Activated CD8-positive, alpha-beta T cell treated with anti-CD3 and anti-CD28 coated beads, Interleukin-2, amount 10 ng/mL, durations not matched to agents 7 days and 5 days (primary cell): ENCODE results near the gene VEPH1. TPM values are rescaled to one million over a fixed set of nuclear protein-coding genes. Genes with fewer than 3 reads are reported as not detected.

Source experiments
- ATAC-seq: fragments of 150-1000 bp; cut with Tn5 transposase; one replicate; pipeline ENCODE4 v1.10.0; 2021; ENCODE audit warnings: moderate library complexity
- CTCF ChIA-PET: fragments of 350-600 bp; sonication (Branson Sonifier 250); formaldehyde crosslinking; loops from one replicate; lab custom pipeline; 2021; ENCODE audit warnings: antibody characterized with exemption; lab: Charles Lee
- POLR2A ChIA-PET: fragments of 350-600 bp; sonication (Branson Sonifier 250); formaldehyde crosslinking; loops from one replicate; lab custom pipeline; 2021; ENCODE audit warnings: antibody characterized with exemption; lab: Charles Lee
- DNase-seq: peaks from one replicate; pipeline ENCODE4 v3.0.0-alpha.2; 2020
- H3K27ac Mint-ChIP-seq: one replicate; pipeline ENCODE4 v1.8.0; 2021; ENCODE audit warnings: mild to moderate bottlenecking, mixed read lengths
- H3K27me3 Mint-ChIP-seq: one replicate; pipeline ENCODE4 v1.8.0; 2021; ENCODE audit warnings: low read depth, mixed read lengths
- H3K36me3 Mint-ChIP-seq: one replicate; pipeline ENCODE4 v1.8.0; 2021; ENCODE audit warnings: low read depth, mixed read lengths
- H3K4me1 Mint-ChIP-seq: one replicate; pipeline ENCODE4 v1.8.0; 2021; ENCODE audit warnings: low read depth, mixed read lengths
- H3K4me3 Mint-ChIP-seq: one replicate; pipeline ENCODE4 v1.8.0; 2021; ENCODE audit warnings: mild to moderate bottlenecking, mixed read lengths
- H3K9me3 Mint-ChIP-seq: one replicate; pipeline ENCODE4 v1.8.0; 2022; ENCODE audit warnings: mixed read lengths; ENCODE audit not compliant: insufficient read depth
- total RNA-seq, 2 experiments: library from RNA; stranded (reverse); gene quantifications; one replicate each; pipeline ENCODE4 v1.2.3, GENCODE V29; 2021

The VEPH1 gene
- total RNA-seq, 2 experiments from 2014 or later: not detected

DNA sequence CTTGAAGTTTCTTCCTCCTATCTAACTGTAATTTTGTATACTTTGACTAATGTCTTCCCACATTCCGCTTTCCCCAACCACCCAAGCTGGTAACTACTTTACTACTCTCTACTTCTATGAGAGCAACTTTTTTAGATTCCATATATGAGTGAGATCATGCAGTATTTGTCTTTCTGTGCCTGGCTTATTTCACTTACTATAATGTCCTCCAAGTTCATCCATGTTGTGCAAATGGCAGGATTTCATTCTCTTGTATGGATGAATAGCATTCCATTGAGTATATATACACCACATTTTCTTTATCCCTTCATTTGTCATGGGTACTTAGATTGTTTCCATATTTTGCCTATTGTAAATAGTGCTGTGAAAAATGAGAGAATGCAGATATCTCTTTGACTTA is 264.8 kb downstream of the VEPH1 start:
- Mint-ChIP-seq H3K9me3 (no peaks in the 10 kb centered on the region), H3K4me1 (peaks cover 4% of the 10 kb centered on the region), H3K27ac (no peak overlapping the region), H3K4me3 (no peak overlapping the region), H3K27me3 (no peaks in the 10 kb centered on the region), H3K36me3 (no peaks in the 10 kb centered on the region)
- ATAC-seq (no peak), DNase-seq (no peak)
- POLR2A ChIA-PET: interaction anchor here (3.4 kb wide), 1 partner anchor 78 kb away, joined by 19 read pairs; the partner anchor contains the start of gene CCNL1
- CTCF ChIA-PET: interaction anchor here (0.7 to 3.1 kb wide), 6 partner anchors 11 to 101 kb away, joined by 3 to 9 read pairs (median 4); no protein-coding TSS in a partner anchor

DNA sequence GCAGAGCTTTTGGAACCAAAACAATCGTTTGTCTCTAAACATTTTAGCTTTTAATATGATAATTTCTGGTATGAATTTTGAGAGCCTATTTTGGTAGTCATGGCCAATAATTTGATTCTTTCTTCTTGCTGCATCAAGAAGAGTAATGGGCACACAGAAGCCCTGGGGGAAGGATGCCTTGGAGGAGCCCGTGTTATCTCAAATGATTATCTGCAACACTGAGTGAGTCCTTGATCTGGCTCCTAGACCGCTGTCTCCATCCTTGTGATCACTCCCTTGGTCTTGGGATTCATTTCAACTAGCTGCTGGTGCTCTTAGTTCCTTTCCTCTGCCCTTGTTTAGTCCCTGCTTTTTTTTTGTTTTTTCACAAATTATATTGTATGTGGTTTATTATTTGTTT is 265.3 kb downstream of the VEPH1 start:
- ATAC-seq (no peak), DNase-seq (no peak)
- peaks cover 4% of the 10 kb centered on the region for H3K4me1 Mint-ChIP-seq
- H3K9me3 Mint-ChIP-seq: no peaks in the 10 kb centered on the region
- CTCF ChIA-PET: interaction anchor here (0.7 to 3.1 kb wide), 8 partner anchors 9 to 100 kb away, joined by 3 to 9 read pairs (median 4); no protein-coding TSS in a partner anchor
- H3K36me3 Mint-ChIP-seq: no peaks in the 10 kb centered on the region
- H3K27me3 Mint-ChIP-seq: no peaks in the 10 kb centered on the region
- POLR2A ChIA-PET: interaction anchor here (1.0 to 1.3 kb wide), 2 partner anchors 63 to 77 kb away, joined by 3 to 5 read pairs; no protein-coding TSS in a partner anchor
- H3K4me3 Mint-ChIP-seq: no peak overlapping the region
- no peak overlapping the region for H3K27ac Mint-ChIP-seq

DNA sequence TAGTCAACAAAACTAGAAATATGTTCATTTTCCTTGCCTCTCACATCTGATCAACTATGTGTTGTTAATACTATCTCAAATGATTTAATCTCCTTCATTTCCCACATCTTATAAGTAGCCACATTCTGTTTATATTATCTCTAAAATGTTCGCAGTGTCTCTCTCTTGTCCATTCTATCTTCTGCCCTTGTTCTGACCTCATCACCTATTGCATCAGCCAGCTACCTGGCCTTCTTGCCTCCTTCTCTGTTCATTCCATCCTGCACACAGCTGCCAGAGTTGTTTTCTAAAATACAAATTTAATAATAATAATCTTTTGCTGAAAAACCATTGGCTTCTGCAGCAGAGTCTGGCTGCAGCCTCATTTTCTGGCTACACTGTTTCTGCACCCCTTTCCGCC is 267.9 kb downstream of the VEPH1 start:
- ATAC-seq (no peak), DNase-seq (no peak)
- no peak overlapping the region for H3K4me3 Mint-ChIP-seq
- CTCF ChIA-PET: no interaction called here
- H3K27me3 Mint-ChIP-seq: no peaks in the 10 kb centered on the region
- H3K27ac Mint-ChIP-seq: no peak overlapping the region
- peaks cover 4% of the 10 kb centered on the region for H3K4me1 Mint-ChIP-seq
- POLR2A ChIA-PET: no interaction called here
- no peaks in the 10 kb centered on the region for H3K36me3 Mint-ChIP-seq
- no peaks in the 10 kb centered on the region for H3K9me3 Mint-ChIP-seq

DNA sequence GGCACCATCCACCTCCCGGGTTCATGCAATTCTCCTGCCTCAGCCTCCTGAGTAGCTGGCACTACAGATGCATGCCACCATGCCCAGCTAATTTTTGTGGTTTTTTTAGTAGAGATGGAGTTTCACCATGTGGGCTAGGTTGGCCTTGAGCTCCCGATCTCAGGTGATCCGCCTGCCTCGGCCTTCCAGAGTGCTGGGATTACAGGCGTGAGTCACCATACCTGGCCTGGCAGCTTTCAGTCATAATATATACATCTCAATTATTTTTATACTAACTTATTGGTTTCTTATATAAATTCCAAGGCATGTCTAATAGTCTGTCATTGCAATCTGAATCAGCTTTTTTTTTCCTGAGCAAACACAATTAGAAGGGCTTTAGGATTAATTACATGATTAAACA is 269.3 kb downstream of the VEPH1 start:
- ChIA-PET POLR2A (interaction anchor here (3.0 kb wide), 1 partner anchor 74 kb away, joined by 13 read pairs; the partner anchor contains the start of gene CCNL1), CTCF (interaction anchor here (0.6 to 1.4 kb wide), 2 partner anchors 10 to 52 kb away, joined by 3 to 5 read pairs; no protein-coding TSS in a partner anchor)
- Mint-ChIP-seq H3K27me3 (no peaks in the 10 kb centered on the region), H3K4me1 (peaks cover under 1% of the 10 kb centered on the region), H3K9me3 (no peaks in the 10 kb centered on the region), H3K4me3 (no peak overlapping the region), H3K27ac (no peak overlapping the region), H3K36me3 (no peaks in the 10 kb centered on the region)
- ATAC-seq: no peak
- DNase-seq: no peak

DNA sequence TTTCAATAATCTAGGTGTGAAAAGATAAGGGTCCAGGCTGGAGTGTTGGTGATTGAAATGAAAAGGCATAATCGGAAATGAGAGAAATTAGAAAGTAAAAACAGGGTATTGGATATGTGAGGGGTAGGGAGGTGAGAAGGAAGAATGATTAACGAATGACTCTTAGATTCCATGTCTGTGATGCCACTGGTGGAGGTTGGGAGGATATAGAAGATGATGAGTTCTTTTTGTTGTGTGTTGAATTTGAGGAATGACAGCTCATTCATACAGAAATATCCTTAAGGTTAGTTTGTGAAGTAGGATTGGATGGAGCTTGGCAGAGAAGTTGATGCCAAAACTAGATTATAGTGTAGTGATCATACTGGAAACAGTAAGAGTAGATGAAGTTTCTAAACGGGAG is 271.1 kb downstream of the VEPH1 start:
- Mint-ChIP-seq H3K27me3 (no peaks in the 10 kb centered on the region), H3K9me3 (no peaks in the 10 kb centered on the region), H3K4me3 (no peak overlapping the region), H3K27ac (no peak overlapping the region), H3K4me1 (no peaks in the 10 kb centered on the region), H3K36me3 (no peaks in the 10 kb centered on the region)
- no peak for DNase-seq
- POLR2A ChIA-PET: interaction anchor here (3.0 kb wide), 1 partner anchor 72 kb away, joined by 13 read pairs; the partner anchor contains the start of gene CCNL1
- no peak for ATAC-seq
- CTCF ChIA-PET: interaction anchor here (1.2 kb wide), 1 partner anchor 95 kb away, joined by 3 read pairs; no protein-coding TSS in a partner anchor

DNA sequence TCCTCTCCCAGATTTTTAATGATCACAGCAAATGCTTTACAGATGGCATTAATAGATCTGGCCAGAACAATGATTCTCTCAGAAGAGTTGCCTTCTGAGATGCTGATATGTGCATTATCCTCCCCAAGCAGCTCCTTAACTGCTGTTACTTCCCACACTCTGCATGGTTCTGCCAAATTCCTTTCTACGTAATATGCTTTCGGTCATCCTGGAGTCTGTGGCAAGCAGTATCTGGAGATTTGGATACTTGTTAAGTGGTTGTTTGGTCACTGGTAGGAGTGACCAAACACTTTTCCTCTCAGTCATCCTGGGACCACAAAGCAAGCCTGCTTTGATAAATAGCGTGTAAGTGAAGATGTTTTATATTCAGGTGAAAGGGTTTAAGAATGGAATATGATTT is 272.1 kb downstream of the VEPH1 start:
- ATAC-seq (no peak), DNase-seq (no peak)
- Mint-ChIP-seq H3K27ac (no peak overlapping the region), H3K4me1 (peaks cover 7% of the 10 kb centered on the region), H3K9me3 (no peaks in the 10 kb centered on the region), H3K27me3 (no peaks in the 10 kb centered on the region), H3K36me3 (no peaks in the 10 kb centered on the region), H3K4me3 (no peak overlapping the region)
- ChIA-PET CTCF (interaction anchor here (1.6 kb wide), 1 partner anchor 9 kb away, joined by 4 read pairs; no protein-coding TSS in a partner anchor), POLR2A (no interaction called here)

DNA sequence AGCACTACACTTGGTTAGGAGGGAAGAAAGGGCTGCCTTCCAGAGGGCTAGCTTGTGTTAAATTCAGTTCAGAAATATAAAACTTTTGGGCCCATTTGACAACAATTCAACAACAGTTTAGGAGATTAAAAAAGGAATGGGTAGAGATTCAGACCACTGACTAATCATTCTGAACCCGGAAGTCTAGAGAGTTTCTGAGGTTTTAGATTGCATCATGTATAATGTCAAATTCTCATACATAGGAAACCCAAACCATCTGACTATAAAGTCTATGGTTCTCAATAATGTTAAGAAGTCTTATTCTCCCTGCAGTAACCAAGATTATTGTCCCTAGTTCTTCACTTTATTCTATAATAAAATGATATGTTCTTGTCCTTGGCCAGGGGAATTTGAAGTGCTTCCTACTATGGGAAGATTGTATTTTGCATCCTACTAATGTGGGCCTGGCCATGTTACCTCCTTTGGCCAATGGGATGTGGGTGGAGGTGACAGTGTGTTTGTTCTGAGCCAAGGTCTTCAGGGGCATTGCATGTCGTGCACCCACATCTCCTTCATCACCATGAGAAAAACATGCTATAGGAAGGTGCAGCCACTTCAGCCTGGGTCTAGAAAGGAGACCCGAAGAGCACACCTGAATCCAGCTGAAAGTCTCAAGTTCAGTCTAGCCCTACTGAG is 276.9 kb downstream of the VEPH1 start:
- H3K27ac Mint-ChIP-seq: peak overlapping the region; percentile 28
- POLR2A ChIA-PET: interaction anchor here (1.4 to 1.6 kb wide), 2 partner anchors 51 to 66 kb away, joined by 4 read pairs; no protein-coding TSS in a partner anchor
- H3K27me3 Mint-ChIP-seq: no peaks in the 10 kb centered on the region
- peak; percentile 60 for ATAC-seq
- H3K4me3 Mint-ChIP-seq: no peak overlapping the region
- CTCF ChIA-PET: interaction anchor here (1.3 kb wide), 1 partner anchor 12 kb away, joined by 4 read pairs; no protein-coding TSS in a partner anchor
- H3K36me3 Mint-ChIP-seq: no peaks in the 10 kb centered on the region
- no peak for DNase-seq
- H3K4me1 Mint-ChIP-seq: peaks cover 20% of the 10 kb centered on the region
- no peaks in the 10 kb centered on the region for H3K9me3 Mint-ChIP-seq

DNA sequence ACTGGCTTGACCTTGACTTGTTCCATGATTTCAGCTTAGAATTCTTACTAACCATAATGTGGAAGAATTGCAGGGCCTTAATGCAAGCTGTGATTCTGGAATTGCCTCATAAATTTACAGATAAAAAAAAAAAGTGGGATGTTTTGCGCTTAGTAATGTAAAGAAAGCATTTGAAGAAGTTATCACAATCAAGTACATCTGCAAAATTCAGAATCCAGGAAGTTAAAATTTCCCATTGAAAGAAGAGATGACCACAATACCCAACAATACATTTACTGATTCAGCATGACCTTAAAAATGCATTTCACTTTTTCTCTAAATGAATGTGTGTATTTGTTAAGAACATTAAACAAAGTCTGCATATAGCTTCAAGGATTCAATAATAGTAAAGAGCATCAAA is 278.2 kb downstream of the VEPH1 start:
- ATAC-seq (no peak), DNase-seq (no peak)
- Mint-ChIP-seq H3K4me1 (peaks cover 20% of the 10 kb centered on the region), H3K36me3 (no peaks in the 10 kb centered on the region), H3K27ac (no peak overlapping the region), H3K4me3 (no peak overlapping the region), H3K9me3 (no peaks in the 10 kb centered on the region), H3K27me3 (no peaks in the 10 kb centered on the region)
- POLR2A ChIA-PET: interaction anchor here (1.3 kb wide), 1 partner anchor 65 kb away, joined by 4 read pairs; the partner anchor contains the start of gene CCNL1
- CTCF ChIA-PET: interaction anchor here (2.0 kb wide), 1 partner anchor 9 kb away, joined by 5 read pairs; no protein-coding TSS in a partner anchor

DNA sequence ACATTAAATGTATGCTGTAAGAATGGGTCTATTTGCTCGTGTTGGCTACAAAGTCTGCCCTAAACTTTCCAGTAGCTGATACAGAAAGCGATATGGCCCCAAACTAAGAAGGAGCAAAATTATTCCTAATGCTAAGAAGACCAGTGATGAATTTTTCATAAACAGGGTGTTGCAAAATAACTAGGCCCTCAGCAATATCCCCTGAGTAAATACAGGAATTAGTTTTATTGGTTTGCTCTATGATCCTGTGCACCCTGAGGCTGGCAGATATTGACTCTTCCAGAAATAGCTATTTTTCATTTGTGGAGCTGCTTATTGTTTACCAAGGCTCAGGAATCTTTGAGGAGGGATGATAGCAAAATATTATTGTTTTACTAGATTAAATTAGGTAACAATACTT is 282.3 kb downstream of the VEPH1 start:
- ATAC-seq (no peak), DNase-seq (no peak)
- POLR2A ChIA-PET: no interaction called here
- CTCF ChIA-PET: interaction anchor here (1.1 kb wide), 1 partner anchor 17 kb away, joined by 3 read pairs; no protein-coding TSS in a partner anchor
- H3K36me3 Mint-ChIP-seq: no peaks in the 10 kb centered on the region
- H3K27me3 Mint-ChIP-seq: no peaks in the 10 kb centered on the region
- peaks cover 11% of the 10 kb centered on the region for H3K4me1 Mint-ChIP-seq
- H3K4me3 Mint-ChIP-seq: no peak overlapping the region
- no peaks in the 10 kb centered on the region for H3K9me3 Mint-ChIP-seq
- H3K27ac Mint-ChIP-seq: no peak overlapping the region

DNA sequence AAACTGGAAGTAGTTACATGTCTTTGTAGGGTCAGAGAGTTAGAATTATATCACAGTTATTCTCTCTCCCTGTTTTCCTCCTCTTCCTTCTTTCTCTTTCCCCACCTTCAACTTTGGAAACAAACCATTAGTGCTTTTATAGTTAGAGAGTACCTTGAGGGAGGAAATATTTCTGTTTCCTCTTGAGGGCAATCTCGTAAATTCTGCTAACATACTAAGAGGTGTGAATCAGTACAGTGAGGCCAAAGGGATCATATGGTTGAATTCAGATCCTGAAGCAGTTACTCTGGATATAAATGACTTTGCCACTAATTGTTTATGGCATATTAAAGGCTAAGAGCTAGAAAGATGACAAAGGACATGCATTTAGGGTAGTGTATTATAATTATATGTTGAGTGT is 283.0 kb downstream of the VEPH1 start:
- H3K9me3 Mint-ChIP-seq: no peaks in the 10 kb centered on the region
- peaks cover 4% of the 10 kb centered on the region for H3K4me1 Mint-ChIP-seq
- no peaks in the 10 kb centered on the region for H3K27me3 Mint-ChIP-seq
- no peaks in the 10 kb centered on the region for H3K36me3 Mint-ChIP-seq
- H3K4me3 Mint-ChIP-seq: no peak overlapping the region
- POLR2A ChIA-PET: no interaction called here
- CTCF ChIA-PET: no interaction called here
- ATAC-seq: no peak
- no peak for DNase-seq
- H3K27ac Mint-ChIP-seq: no peak overlapping the region

DNA sequence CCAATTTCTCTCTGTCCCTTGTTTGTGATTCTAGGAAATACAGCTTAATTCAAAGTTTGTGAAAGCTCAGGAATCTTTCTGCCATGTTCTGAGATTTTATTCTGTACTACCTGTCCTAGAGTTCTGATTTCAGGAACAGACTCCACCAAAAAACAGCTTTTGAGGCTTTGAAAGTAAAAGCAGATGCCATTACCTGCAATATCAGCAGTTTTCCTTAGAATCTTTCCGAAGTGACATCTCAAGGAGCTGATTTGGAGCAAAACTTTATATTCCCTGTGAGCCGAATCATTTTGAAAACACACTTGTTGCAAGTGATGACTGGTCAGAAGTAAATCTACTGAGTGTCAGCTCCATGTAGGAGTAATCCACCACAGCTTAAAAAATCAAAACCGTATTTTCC is 284.0 kb downstream of the VEPH1 start:
- H3K36me3 Mint-ChIP-seq: no peaks in the 10 kb centered on the region
- no peak overlapping the region for H3K27ac Mint-ChIP-seq
- H3K27me3 Mint-ChIP-seq: no peaks in the 10 kb centered on the region
- no peaks in the 10 kb centered on the region for H3K4me1 Mint-ChIP-seq
- POLR2A ChIA-PET: no interaction called here
- no peak for DNase-seq
- no peak for ATAC-seq
- CTCF ChIA-PET: interaction anchor here (1.1 kb wide), 1 partner anchor 14 kb away, joined by 3 read pairs; no protein-coding TSS in a partner anchor
- no peak overlapping the region for H3K4me3 Mint-ChIP-seq
- H3K9me3 Mint-ChIP-seq: no peaks in the 10 kb centered on the region
